SK-N-MC (cell line): Measurements from ENCODE around the gene SMIM14.
"Not testable (repeated sequence)": the region's sequence is repeated elsewhere in the genome, so short reads cannot be mapped to it uniquely, and the experiment has no call there.

ENCODE experiments used
- DNase-seq: peaks from one replicate; pipeline ENCODE4 v3.0.0-alpha.2; 2011; ENCODE audit warnings: low read depth, low spot score
- H3K27ac ChIP-seq: fragments of 200-600 bp; sonication (generic); 2 replicates; pipeline ENCODE4 v1.5.1; 2016; ENCODE audit warnings: mixed run types
- H3K36me3 ChIP-seq: fragments of 200-600 bp; sonication (generic); 2 replicates; pipeline ENCODE4 v1.6.1; 2017; ENCODE audit warnings: antibody characterized with exemption, low read length, mixed read lengths; ENCODE audit not compliant: insufficient read depth
- H3K4me3 ChIP-seq: fragments of 200-600 bp; sonication (generic); 2 replicates; pipeline ENCODE4 v1.5.1; 2016
- H3K9ac ChIP-seq: fragments of 200-600 bp; sonication (generic); 2 replicates; pipeline ENCODE4 v1.8.0; 2017; ENCODE audit warnings: mixed run types, mixed read lengths; ENCODE audit not compliant: insufficient read length
- H3K9me3 ChIP-seq: fragments of 200-600 bp; sonication (generic); 2 replicates; pipeline ENCODE4 v1.6.1; 2017; ENCODE audit warnings: low read depth, mild to moderate bottlenecking, antibody characterized with exemption, low read length, moderate library complexity, mixed read lengths
- EZH2 ChIP-seq: fragments of 200-600 bp; sonication (generic); IDR thresholded peaks from one replicate; pipeline ENCODE4 v1.6.1; 2017; ENCODE audit warnings: antibody characterized with exemption
- FOXP2 ChIP-seq: optimal IDR thresholded peaks from 2 replicates; pipeline ENCODE3; 2011; ENCODE audit warnings: mild to moderate bottlenecking, moderate library complexity; ENCODE audit not compliant: insufficient read depth; ENCODE audit errors: extremely low read length, control extremely low read depth
- POLR2AphosphoS5 ChIP-seq: IDR thresholded peaks from 2 replicates; pipeline ENCODE4 v1.6.1; 2012; ENCODE audit warnings: mild to moderate bottlenecking, low read depth, low read length, borderline replicate concordance

The SMIM14 gene

GRCh38 chr4:39541987-39542610 is 96.6 kb downstream of the SMIM14 start:
- no peak overlapping the region for H3K9ac ChIP-seq
- H3K27ac ChIP-seq, result no peak overlapping the region
- H3K36me3 ChIP-seq, result no peaks in the 10 kb centered on the region
- no peak overlapping the region for H3K4me3 ChIP-seq
- no peak for DNase-seq
- H3K9me3 ChIP-seq, result no peaks in the 10 kb centered on the region
- no peak for TF ChIP-seq EZH2
- TF ChIP-seq POLR2AphosphoS5, result no peak
- no peak for TF ChIP-seq FOXP2

- no peak for DNase-seq
- H3K27ac ChIP-seq, result no peak overlapping the region
- H3K9ac ChIP-seq, result no peak overlapping the region
- H3K4me3 ChIP-seq, result no peak overlapping the region
- no peaks in the 10 kb centered on the region for H3K36me3 ChIP-seq
- TF ChIP-seq EZH2, result no peak
- TF ChIP-seq POLR2AphosphoS5, result no peak
- no peak for TF ChIP-seq FOXP2
- no peaks in the 10 kb centered on the region for H3K9me3 ChIP-seq
These were observed 99.5 kb downstream of the SMIM14 start for GRCh38 chr4:39539089-39539611.

- no peak overlapping the region for H3K4me3 ChIP-seq
- H3K9me3 ChIP-seq, result no peaks in the 10 kb centered on the region
- no peaks in the 10 kb centered on the region for H3K36me3 ChIP-seq
- no peak overlapping the region for H3K27ac ChIP-seq
- DNase-seq, result no peak
- H3K9ac ChIP-seq, result no peak overlapping the region
- no peak for TF ChIP-seq POLR2AphosphoS5
- TF ChIP-seq EZH2, result no peak
- no peak for TF ChIP-seq FOXP2
These were observed 105.1 kb downstream of the SMIM14 start for GRCh38 chr4:39533541-39533940.

GRCh38 chr4:39532237-39532636 is 106.4 kb downstream of the SMIM14 start:
- not testable (repeated sequence) for H3K4me3 ChIP-seq, H3K9me3 ChIP-seq, H3K9ac ChIP-seq, H3K27ac ChIP-seq, H3K36me3 ChIP-seq, DNase-seq

- no peak for DNase-seq
These were observed 108.0 kb downstream of the SMIM14 start for GRCh38 chr4:39530682-39531081.

GRCh38 chr4:39529534-39529933 is 109.1 kb downstream of the SMIM14 start:
- Histone ChIP-seq H3K36me3 (no peaks in the 10 kb centered on the region), H3K9me3 (no peaks in the 10 kb centered on the region), H3K4me3 (no peak overlapping the region), H3K27ac (no peak overlapping the region), H3K9ac (no peak overlapping the region)
- DNase-seq, result no peak
- TF ChIP-seq POLR2AphosphoS5 (no peak), EZH2 (no peak), FOXP2 (no peak)

More at GRCh38 chr4:39530682-39531081, 108.0 kb downstream of the SMIM14 start:
- Histone ChIP-seq H3K9ac (no peak overlapping the region), H3K9me3 (no peaks in the 10 kb centered on the region), H3K36me3 (no peaks in the 10 kb centered on the region), H3K27ac (no peak overlapping the region), H3K4me3 (no peak overlapping the region)
- TF ChIP-seq EZH2, result no peak

GRCh38 chr4:39528061-39528465 is 110.6 kb downstream of the SMIM14 start:
- TF ChIP-seq EZH2 (no peak), FOXP2 (no peak), POLR2AphosphoS5 (no peak)
- no peak for DNase-seq
- H3K27ac ChIP-seq, result no peak overlapping the region
- peak overlapping the region; percentile 96 for H3K9ac ChIP-seq
- no peaks in the 10 kb centered on the region for H3K36me3 ChIP-seq
- H3K4me3 ChIP-seq, result peak overlapping the region; percentile 99
- no peaks in the 10 kb centered on the region for H3K9me3 ChIP-seq

- peak; percentile 64 for DNase-seq
- TF ChIP-seq FOXP2 (peak; percentile 34), EZH2 (no peak), POLR2AphosphoS5 (peak; percentile 87)
- Histone ChIP-seq H3K27ac (0 out of 2 replicates have a peak within 1 kb of the TSS, but pooled peaks have one; percentile 34), H3K36me3 (no peaks in the 10 kb centered on the region), H3K9ac (peak within 1 kb of the TSS; percentile 96), H3K9me3 (no peaks in the 10 kb centered on the region), H3K4me3 (peak within 1 kb of the TSS; percentile 99)
These were observed 111.2 kb downstream of the SMIM14 start, which contains the start of gene UGDH for GRCh38 chr4:39527296-39528060. UGDH (minus strand) TSS chr4:39527439; CDS start chr4:39521512, 5,927 bp downstream.
